HL-60 (cell line): ENCODE results near the gene FYN.

Experiments
- DNase-seq, 2 experiments: peaks; one replicate each; pipeline ENCODE4 v3.0.0-alpha.2; 2010 to 2020; ENCODE audit warnings: low read depth in 1 of 2, low spot score in 1 of 2
- H3K27ac ChIP-seq: fragments of 250-450 bp; sonication (Bioruptor Pico); replicated peaks from 2 replicates; pipeline ENCODE4 v1.5.1; 2020; ENCODE audit warnings: mild to moderate bottlenecking, moderate library complexity
- H3K27me3 ChIP-seq: fragments of 250-450 bp; sonication (Bioruptor Pico); 2 replicates; pipeline ENCODE4 v1.5.1; 2021; ENCODE audit warnings: mild to moderate bottlenecking, moderate library complexity; ENCODE audit not compliant: insufficient read depth, poor library complexity, severe bottlenecking
- H3K4me3 ChIP-seq: replicated peaks from 2 replicates; pipeline ENCODE4 v1.5.1; 2011; ENCODE audit warnings: mild to moderate bottlenecking, control low read depth, low read length; ENCODE audit not compliant: insufficient read depth
- GABPA ChIP-seq: IDR thresholded peaks from 2 replicates; pipeline ENCODE4 v1.6.1; 2012; ENCODE audit warnings: low read depth
- POLR2AphosphoS5 ChIP-seq: IDR thresholded peaks from 2 replicates; pipeline ENCODE4 v1.6.1; 2012; ENCODE audit warnings: low read depth
- SPI1 ChIP-seq: IDR thresholded peaks from 2 replicates; pipeline ENCODE4 v1.6.1; 2012; ENCODE audit warnings: low read depth, mild to moderate bottlenecking, borderline replicate concordance
- TF ChIP-seq, protein P1 (sequence below): IDR thresholded peaks from 2 replicates; pipeline ENCODE4 v1.6.1; 2012; ENCODE audit warnings: low read depth; ENCODE audit not compliant: insufficient replicate concordance
- TF ChIP-seq, protein P2 (sequence below): IDR thresholded peaks from one replicate; pipeline ENCODE4 v1.5.1; 2011; ENCODE audit warnings: low read length, control low read depth, inconsistent platforms; ENCODE audit not compliant: insufficient read depth

FYN gene

DNA sequence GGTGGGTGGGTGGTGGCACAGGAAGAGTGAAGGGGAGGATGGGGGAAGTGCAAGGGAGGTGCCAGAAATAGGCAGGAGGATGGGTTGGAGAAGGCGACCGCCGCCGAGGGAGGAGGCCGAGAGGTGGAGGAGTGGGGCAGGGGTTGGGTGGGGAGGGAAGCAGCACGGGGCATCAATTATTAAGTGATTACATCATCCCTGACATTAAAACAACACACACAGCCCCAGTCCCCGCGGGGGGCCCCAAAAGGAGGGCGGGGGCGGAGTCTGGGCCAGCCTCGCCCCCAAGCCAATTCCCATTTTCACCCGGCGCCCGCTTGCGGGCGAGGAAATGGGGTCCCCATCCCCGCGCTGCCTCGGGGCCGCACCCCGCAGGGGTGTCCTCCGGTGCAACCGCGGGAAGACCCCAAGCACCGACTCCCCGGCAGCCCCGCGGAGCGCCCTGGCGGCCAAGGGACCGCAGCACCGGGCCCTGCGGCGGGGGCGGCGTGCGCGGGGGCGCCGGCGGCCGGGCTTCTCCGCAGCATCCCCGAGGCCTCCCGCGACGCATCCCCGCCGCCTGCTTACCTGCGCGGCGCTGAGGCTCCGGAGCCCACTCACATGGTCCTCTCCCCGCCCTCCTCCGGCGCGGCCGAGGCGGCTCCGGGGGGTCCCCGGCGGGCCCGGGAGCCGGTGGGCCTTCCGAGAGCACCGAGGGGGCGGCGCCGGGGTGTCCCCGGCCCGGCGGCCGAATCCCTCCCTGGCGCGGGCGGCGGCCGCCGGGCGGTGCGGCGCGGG, 663 bp downstream of the FYN start:
- DNase-seq, result no peak
- peak overlapping the region; percentile 86 for H3K4me3 ChIP-seq

DNA sequence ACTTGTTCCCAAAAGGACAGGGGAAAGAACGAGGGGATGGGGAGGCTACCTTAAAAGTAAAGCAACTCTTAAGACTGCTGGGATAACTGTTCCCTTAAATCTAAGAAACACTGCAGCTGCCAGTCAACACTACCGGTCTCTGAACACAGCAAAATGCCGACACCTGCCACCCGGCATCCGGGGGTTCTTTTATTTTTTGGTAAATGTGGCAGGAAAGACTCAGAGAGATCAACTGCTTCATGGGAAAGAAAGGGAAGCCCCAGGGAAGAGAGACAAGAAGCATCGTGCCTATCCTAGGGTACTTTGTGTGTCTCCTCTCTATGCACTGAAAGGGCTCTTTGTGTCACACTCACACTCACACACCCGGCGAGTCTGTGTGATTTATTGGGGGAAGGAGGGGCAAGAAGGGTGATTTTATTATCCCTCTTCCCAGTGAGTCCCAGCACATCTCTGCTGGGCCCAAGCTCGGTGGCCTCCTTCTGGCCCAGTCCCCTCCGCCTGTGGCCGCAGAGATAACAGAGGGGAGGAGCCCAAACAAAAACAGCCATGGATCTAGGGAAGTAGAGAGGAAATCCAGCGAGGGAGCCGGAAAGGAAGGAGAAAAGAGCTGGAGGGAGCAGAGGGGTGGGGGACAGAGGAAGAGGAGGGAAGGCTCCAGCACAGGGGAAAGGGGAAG, 1.4 kb downstream of the FYN start:
- no peak for DNase-seq
- Histone ChIP-seq H3K27me3 (peaks cover 17% of the 10 kb centered on the region), H3K4me3 (peak overlapping the region; percentile 86), H3K27ac (no peak overlapping the region)
- TF ChIP-seq SPI1 (no peak), POLR2AphosphoS5 (no peak), GABPA (no peak)
- TF ChIP-seq, protein P1, sequence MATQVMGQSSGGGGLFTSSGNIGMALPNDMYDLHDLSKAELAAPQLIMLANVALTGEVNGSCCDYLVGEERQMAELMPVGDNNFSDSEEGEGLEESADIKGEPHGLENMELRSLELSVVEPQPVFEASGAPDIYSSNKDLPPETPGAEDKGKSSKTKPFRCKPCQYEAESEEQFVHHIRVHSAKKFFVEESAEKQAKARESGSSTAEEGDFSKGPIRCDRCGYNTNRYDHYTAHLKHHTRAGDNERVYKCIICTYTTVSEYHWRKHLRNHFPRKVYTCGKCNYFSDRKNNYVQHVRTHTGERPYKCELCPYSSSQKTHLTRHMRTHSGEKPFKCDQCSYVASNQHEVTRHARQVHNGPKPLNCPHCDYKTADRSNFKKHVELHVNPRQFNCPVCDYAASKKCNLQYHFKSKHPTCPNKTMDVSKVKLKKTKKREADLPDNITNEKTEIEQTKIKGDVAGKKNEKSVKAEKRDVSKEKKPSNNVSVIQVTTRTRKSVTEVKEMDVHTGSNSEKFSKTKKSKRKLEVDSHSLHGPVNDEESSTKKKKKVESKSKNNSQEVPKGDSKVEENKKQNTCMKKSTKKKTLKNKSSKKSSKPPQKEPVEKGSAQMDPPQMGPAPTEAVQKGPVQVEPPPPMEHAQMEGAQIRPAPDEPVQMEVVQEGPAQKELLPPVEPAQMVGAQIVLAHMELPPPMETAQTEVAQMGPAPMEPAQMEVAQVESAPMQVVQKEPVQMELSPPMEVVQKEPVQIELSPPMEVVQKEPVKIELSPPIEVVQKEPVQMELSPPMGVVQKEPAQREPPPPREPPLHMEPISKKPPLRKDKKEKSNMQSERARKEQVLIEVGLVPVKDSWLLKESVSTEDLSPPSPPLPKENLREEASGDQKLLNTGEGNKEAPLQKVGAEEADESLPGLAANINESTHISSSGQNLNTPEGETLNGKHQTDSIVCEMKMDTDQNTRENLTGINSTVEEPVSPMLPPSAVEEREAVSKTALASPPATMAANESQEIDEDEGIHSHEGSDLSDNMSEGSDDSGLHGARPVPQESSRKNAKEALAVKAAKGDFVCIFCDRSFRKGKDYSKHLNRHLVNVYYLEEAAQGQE, result no peak
- TF ChIP-seq, protein P2, sequence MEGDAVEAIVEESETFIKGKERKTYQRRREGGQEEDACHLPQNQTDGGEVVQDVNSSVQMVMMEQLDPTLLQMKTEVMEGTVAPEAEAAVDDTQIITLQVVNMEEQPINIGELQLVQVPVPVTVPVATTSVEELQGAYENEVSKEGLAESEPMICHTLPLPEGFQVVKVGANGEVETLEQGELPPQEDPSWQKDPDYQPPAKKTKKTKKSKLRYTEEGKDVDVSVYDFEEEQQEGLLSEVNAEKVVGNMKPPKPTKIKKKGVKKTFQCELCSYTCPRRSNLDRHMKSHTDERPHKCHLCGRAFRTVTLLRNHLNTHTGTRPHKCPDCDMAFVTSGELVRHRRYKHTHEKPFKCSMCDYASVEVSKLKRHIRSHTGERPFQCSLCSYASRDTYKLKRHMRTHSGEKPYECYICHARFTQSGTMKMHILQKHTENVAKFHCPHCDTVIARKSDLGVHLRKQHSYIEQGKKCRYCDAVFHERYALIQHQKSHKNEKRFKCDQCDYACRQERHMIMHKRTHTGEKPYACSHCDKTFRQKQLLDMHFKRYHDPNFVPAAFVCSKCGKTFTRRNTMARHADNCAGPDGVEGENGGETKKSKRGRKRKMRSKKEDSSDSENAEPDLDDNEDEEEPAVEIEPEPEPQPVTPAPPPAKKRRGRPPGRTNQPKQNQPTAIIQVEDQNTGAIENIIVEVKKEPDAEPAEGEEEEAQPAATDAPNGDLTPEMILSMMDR, result no peak

More for the DNA sequence above, 663 bp downstream of the FYN start:
- peaks cover 17% of the 10 kb centered on the region for H3K27me3 ChIP-seq
- TF ChIP-seq POLR2AphosphoS5 (no peak), GABPA (no peak), SPI1 (no peak)
- TF ChIP-seq, protein P2, result no peak
- TF ChIP-seq, protein P1, result no peak
- H3K27ac ChIP-seq, result no peak overlapping the region

DNA sequence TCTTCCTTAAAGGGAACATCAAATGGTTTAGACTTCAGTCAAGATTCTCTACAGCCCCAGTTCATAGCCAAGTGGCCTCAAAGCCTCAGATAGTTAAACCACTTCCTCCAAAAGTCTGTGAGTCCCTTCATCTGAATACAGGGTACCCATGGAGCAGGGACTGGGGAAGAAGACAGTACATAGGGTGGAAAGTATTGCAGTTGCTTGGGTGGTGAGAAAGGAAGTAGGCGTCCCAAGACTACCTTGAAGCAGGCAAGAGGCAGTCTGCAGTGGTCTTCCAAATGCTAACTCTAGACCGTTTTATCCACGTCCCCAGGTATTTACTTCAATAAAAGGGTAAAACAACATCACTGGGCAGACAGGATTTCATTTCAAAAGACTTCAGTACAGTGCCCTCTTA, 2.0 kb downstream of the FYN start:
- peak in 1 of 2 experiments; percentile 61 for DNase-seq
- TF ChIP-seq SPI1 (peak; percentile 72), POLR2AphosphoS5 (no peak), GABPA (no peak)
- TF ChIP-seq, protein P1, result no peak
- TF ChIP-seq, protein P2, result no peak
- Histone ChIP-seq H3K27me3 (peaks cover 17% of the 10 kb centered on the region), H3K4me3 (no peak overlapping the region), H3K27ac (no peak overlapping the region)
